Testis (tissue), 2 donors: ENCODE results near the gene HEPHL1.

Experiments used
- POLR2A ChIP-seq: fragments of 450-650 bp; IDR thresholded peaks from one replicate; pipeline ENCODE4 v1.6.1; 2017; ENCODE audit warnings: antibody characterized with exemption, mild to moderate bottlenecking, moderate library complexity
- TF ChIP-seq, protein P1 (sequence below), 3 experiments: fragments of 450-650 bp in 2 of 3; fragments of 200-600 bp in 1 of 3; sonication (generic) in 1 of 3; IDR thresholded peaks; one replicate each; pipeline ENCODE4 v1.5.1; 2016 to 2019; ENCODE audit warnings: antibody characterized with exemption in 3 of 3, mild to moderate bottlenecking in 2 of 3, moderate library complexity in 1 of 3

GRCh38 chr11:94152678-94153065 lies 131.5 kb downstream of the HEPHL1 start:
- TF ChIP-seq POLR2A: no peak
- TF ChIP-seq, protein P1, sequence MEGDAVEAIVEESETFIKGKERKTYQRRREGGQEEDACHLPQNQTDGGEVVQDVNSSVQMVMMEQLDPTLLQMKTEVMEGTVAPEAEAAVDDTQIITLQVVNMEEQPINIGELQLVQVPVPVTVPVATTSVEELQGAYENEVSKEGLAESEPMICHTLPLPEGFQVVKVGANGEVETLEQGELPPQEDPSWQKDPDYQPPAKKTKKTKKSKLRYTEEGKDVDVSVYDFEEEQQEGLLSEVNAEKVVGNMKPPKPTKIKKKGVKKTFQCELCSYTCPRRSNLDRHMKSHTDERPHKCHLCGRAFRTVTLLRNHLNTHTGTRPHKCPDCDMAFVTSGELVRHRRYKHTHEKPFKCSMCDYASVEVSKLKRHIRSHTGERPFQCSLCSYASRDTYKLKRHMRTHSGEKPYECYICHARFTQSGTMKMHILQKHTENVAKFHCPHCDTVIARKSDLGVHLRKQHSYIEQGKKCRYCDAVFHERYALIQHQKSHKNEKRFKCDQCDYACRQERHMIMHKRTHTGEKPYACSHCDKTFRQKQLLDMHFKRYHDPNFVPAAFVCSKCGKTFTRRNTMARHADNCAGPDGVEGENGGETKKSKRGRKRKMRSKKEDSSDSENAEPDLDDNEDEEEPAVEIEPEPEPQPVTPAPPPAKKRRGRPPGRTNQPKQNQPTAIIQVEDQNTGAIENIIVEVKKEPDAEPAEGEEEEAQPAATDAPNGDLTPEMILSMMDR (IDR thresholded peaks at IDR 0.05): no peak
